IPS DF 19.7 (cell line): ENCODE results near the gene MYCL.

ENCODE experiments used
- DNase-seq: peaks from one replicate; pipeline ENCODE4 v3.0.0-alpha.2; 2013; ENCODE audit warnings: low read depth, low spot score

MYCL gene

GRCh38 chr1:39852876-39853275 is 48.8 kb downstream of the MYCL start:
- no peak for DNase-seq

GRCh38 chr1:39852214-39852791 is 49.4 kb downstream of the MYCL start:
- DNase-seq, result no peak

- DNase-seq, result no peak
Observed at GRCh38 chr1:39850606-39851216, 51.0 kb downstream of the MYCL start.

GRCh38 chr1:39849203-39849602 is 52.5 kb downstream of the MYCL start:
- no peak for DNase-seq

- DNase-seq, result no peak
Observed at GRCh38 chr1:39847940-39848339, 53.8 kb downstream of the MYCL start.

GRCh38 chr1:39846796-39847195 is 54.9 kb downstream of the MYCL start:
- no peak for DNase-seq

GRCh38 chr1:39845569-39846566 is 55.8 kb downstream of the MYCL start:
- DNase-seq, result no peak
